Measurements from ENCODE around the gene ZNF518B. TPM values are rescaled to one million over a fixed set of nuclear protein-coding genes. Genes with fewer than 3 reads are reported as not detected.

ZNF518B gene
- total RNA-seq, 1 experiment from 2014 or later = 11.5 TPM

DNA sequence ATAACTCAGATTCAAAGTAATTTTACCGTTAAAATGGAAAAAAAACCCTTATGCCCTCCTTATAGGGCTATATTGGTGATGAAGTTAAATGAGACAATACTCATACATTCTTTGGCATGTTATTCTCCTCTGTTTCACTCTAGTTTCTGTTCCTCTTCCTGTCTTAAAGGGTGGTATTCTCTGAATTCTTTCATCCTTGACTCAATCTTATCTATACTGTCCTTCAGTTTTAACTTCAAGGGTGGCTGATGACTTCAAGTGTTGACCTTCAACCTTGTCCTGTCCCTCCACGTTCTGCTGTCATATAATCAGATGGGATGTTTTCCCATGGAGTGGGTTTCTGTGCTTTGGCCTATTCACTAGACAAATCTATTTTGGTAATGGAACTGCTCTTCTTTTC lies 44.0 kb downstream of the ZNF518B start:
- no peak overlapping the region for H3K56ac ChIP-seq (ENCODE audit: insufficient read length, low read depth, low read length)
- H2AFZ ChIP-seq (ENCODE audit: low read length) = no peak overlapping the region
- H3K14ac ChIP-seq (ENCODE audit: insufficient read depth, low read length) = no peak overlapping the region
- no peak overlapping the region for H4K91ac ChIP-seq (ENCODE audit: insufficient read length, low read depth, low read length)
- H4K8ac ChIP-seq (replicated peaks; ENCODE audit: insufficient read length, low read depth, low read length) = no peak overlapping the region
- no peak overlapping the region for H2BK20ac ChIP-seq (ENCODE audit: low read depth, low read length, poor library complexity, severe bottlenecking)
- no peaks in the 10 kb centered on the region for H4K20me1 ChIP-seq (ENCODE audit: control insufficient read depth, insufficient read depth, insufficient read length)
- no peak overlapping the region for H2BK120ac ChIP-seq (ENCODE audit: low read depth, low read length, poor library complexity, severe bottlenecking)
- H3K9me3 Mint-ChIP-seq = no peaks in the 10 kb centered on the region
- H3T11ph ChIP-seq (ENCODE audit: low read length) = no peak overlapping the region
- no peak overlapping the region for H3K4me3 Mint-ChIP-seq
- no peaks in the 10 kb centered on the region for H3K4me1 ChIP-seq (ENCODE audit: insufficient read depth, low read length)
- no peak for TF ChIP-seq CTCF (conservative IDR thresholded peaks at IDR 0.05)
- no peak for DNase-seq
- H4K5ac ChIP-seq (ENCODE audit: insufficient read length, low read depth, low read length) = no peak overlapping the region
- H3K79me1 ChIP-seq (ENCODE audit: insufficient read depth, low read depth, low read length, poor library complexity, severe bottlenecking) = no peaks in the 10 kb centered on the region
- H3K27ac ChIP-seq (ENCODE audit: insufficient read length, low read depth, low read length) = no peak overlapping the region
- H2BK5ac ChIP-seq (ENCODE audit: insufficient read length, low read length) = no peak overlapping the region
- H3K9me3 ChIP-seq (ENCODE audit: control insufficient read depth, low read depth, low read length) = no peaks in the 10 kb centered on the region
- H3K9ac ChIP-seq (ENCODE audit: extremely low read depth, insufficient read length, low read length) = no peak overlapping the region
- H3K36me3 Mint-ChIP-seq (ENCODE audit: insufficient read depth in 1 of 3, low read depth in 3 of 3) = no peaks in the 10 kb centered on the region
- H3K23me2 ChIP-seq (ENCODE audit: insufficient read length, low read depth, low read length, poor library complexity, severe bottlenecking) = no peaks in the 10 kb centered on the region
- no peak overlapping the region for H3K4me2 ChIP-seq (ENCODE audit: insufficient read depth, insufficient read length, low read length)
- no peak overlapping the region for H3K27ac Mint-ChIP-seq
- no peak overlapping the region for H2AK5ac ChIP-seq (ENCODE audit: insufficient read length, low read length)
- no peak overlapping the region for H3K18ac ChIP-seq (ENCODE audit: insufficient read length, low read depth, low read length)
- H3K4me1 Mint-ChIP-seq = no peaks in the 10 kb centered on the region
- no peaks in the 10 kb centered on the region for H3K27me3 ChIP-seq (ENCODE audit: insufficient read depth, low read length)
- H3K4ac ChIP-seq (ENCODE audit: low read depth, low read length) = no peak overlapping the region
- no peak overlapping the region for H3K23ac ChIP-seq (ENCODE audit: insufficient read length, low read depth, low read length)
- H2BK15ac ChIP-seq (ENCODE audit: low read depth, low read length) = no peak overlapping the region
- no CpG with 5 or more reads among the region's 2 CpGs for WGBS (ENCODE audit: extremely low coverage, insufficient read length, low lambda C conversion rate)
- no peaks in the 10 kb centered on the region; the same call in 1 of the 2 replicates for H3K27me3 Mint-ChIP-seq (ENCODE audit: low read depth)
- H2BK12ac ChIP-seq (ENCODE audit: insufficient read length, low read depth, low read length) = no peak overlapping the region
- no peaks in the 10 kb centered on the region for H3K79me2 ChIP-seq (ENCODE audit: insufficient read depth, low read length)

Data from H9 (cell line).